K562 (cell line): Measurements from ENCODE around the gene COPB2. TPM values are rescaled to one million over a fixed set of nuclear protein-coding genes. Genes with fewer than 3 reads are reported as not detected.

ENCODE experiments used
- ARID2 ChIP-seq: fragments of 450-650 bp; IDR thresholded peaks from 2 replicates; pipeline ENCODE4 v1.6.1; 2017; ENCODE audit warnings: antibody characterized with exemption, mild to moderate bottlenecking
- CREM ChIP-seq: IDR thresholded peaks from 2 replicates; pipeline ENCODE4 v1.6.1; 2014; ENCODE audit warnings: antibody characterized with exemption, low read depth
- DPF2 ChIP-seq: fragments of 450-650 bp; IDR thresholded peaks from 2 replicates; pipeline ENCODE4 v1.6.1; 2016
- FOXP1 ChIP-seq: sonication (generic); formaldehyde crosslinking; IDR thresholded peaks from 2 replicates; pipeline ENCODE4 v1.8.0; 2022; ENCODE audit warnings: mild to moderate bottlenecking, missing genetic modification reagents
- MYC ChIP-seq, 2 experiments: fragments of 250-450 bp in 1 of 2; sonication (Bioruptor Pico) in 1 of 2; IDR thresholded peaks; 2 replicates each; pipeline versions ENCODE4 v1.5.1 to v1.6.1; 2012 to 2021; ENCODE audit warnings: low read depth in 2 of 2, borderline replicate concordance in 1 of 2, improper control_type of control experiment in 1 of 2, low read length in 1 of 2, mild to moderate bottlenecking in 1 of 2, moderate library complexity in 1 of 2
- RBFOX2 ChIP-seq: fragments of 200-400 bp; formaldehyde crosslinking; IDR thresholded peaks from 2 replicates; pipeline ENCODE4 v1.6.1; 2017; ENCODE audit warnings: low read depth, mild to moderate bottlenecking, low read length, moderate library complexity
- SMC3 ChIP-seq: conservative IDR thresholded peaks from 2 replicates; pipeline ENCODE4 v1.6.1; 2011; ENCODE audit warnings: low read depth, low read length, improper control_type of control experiment; ENCODE audit not compliant: insufficient read depth
- SRSF7 ChIP-seq: fragments of 200-400 bp; formaldehyde crosslinking; optimal IDR thresholded peaks from 2 replicates; pipeline ENCODE3; 2017; ENCODE audit warnings: mild to moderate bottlenecking, low read depth, low read length
- TOE1 ChIP-seq, 2 experiments: fragments of 450-650 bp in 1 of 2; sonication (generic) in 1 of 2; formaldehyde crosslinking in 1 of 2; IDR thresholded peaks; 2 replicates each; pipeline versions ENCODE4 v1.7.1 to v1.8.0; 2016 to 2022; ENCODE audit warnings: borderline replicate concordance in 2 of 2, mild to moderate bottlenecking in 2 of 2, antibody characterized with exemption in 1 of 2, inconsistent platforms in 1 of 2, low read depth in 1 of 2, missing genetic modification reagents in 1 of 2, moderate library complexity in 1 of 2
- YY1 ChIP-seq, 3 experiments: IDR thresholded peaks; 2 replicates each; pipeline ENCODE4 v1.6.1; 2011; ENCODE audit warnings: low read length in 2 of 3, mild to moderate bottlenecking in 2 of 3, moderate library complexity in 2 of 3, borderline replicate concordance in 1 of 3, control low read depth in 1 of 3, low read depth in 1 of 3; ENCODE audit not compliant: insufficient read depth in 3 of 3, insufficient replicate concordance in 2 of 3, control insufficient read depth in 1 of 3, insufficient read length in 1 of 3; ENCODE audit errors: extremely low read depth in 1 of 3
- ZNF592 ChIP-seq: fragments of 450-650 bp; IDR thresholded peaks from 2 replicates; pipeline ENCODE4 v1.6.1; 2017; ENCODE audit warnings: antibody characterized with exemption, mild to moderate bottlenecking
- ZNF764 ChIP-seq: fragments of 250-450 bp; sonication (Bioruptor Pico); IDR thresholded peaks from 2 replicates; pipeline ENCODE4 v1.4.0; 2020; ENCODE audit warnings: low read depth, mild to moderate bottlenecking, moderate library complexity
- polyA plus RNA-seq, 8 experiments: library from polyadenylated mRNA; depleted of rRNA in 4 of 8; stranded (reverse) in 5 of 8; unstranded in 3 of 8; fragments of >200 nt; fragmentation: Nextera tagmentation in 2 of 8; fragmentation: Illumina TruSeq in 1 of 8; extraction: Ambion mirVana in 2 of 8; extraction: Trizol in 1 of 8; gene quantifications; 2 replicates each; pipeline versions ENCODE4 v1.2.1 to v1.2.3, GENCODE V29; 2011 to 2014; ENCODE audit warnings: inconsistent platforms in 1 of 8, missing spikeins in 1 of 8
- total RNA-seq, 7 experiments: library from RNA; depleted of rRNA in 6 of 7; stranded (reverse); fragments of >200 nt in 6 of 7; fragmentation: Illumina TruSeq in 2 of 7; extraction: Trizol in 2 of 7; gene quantifications; 2 replicates each; pipeline versions ENCODE4 v1.2.1 to v1.2.3, GENCODE V29; 2011 to 2021; ENCODE audit warnings: low replicate concordance in 1 of 7

The COPB2 gene
- total and polyA plus RNA-seq, 9 of the 15 experiments (the other 6 are each of a cell fraction or from before 2014, with no cell fraction given): 64.3 to 189 (median 130) TPM

GRCh38 chr3:139319428-139320402 is 69.7 kb downstream of the COPB2 start (continued):
- TF ChIP-seq YY1 (IDR thresholded peaks at IDR 0.05; ENCODE audit: borderline replicate concordance in 1 of 3, control insufficient read depth in 1 of 3, extremely low read depth in 1 of 3, insufficient read depth in 3 of 3, insufficient read length in 1 of 3, insufficient replicate concordance in 2 of 3, low read depth in 1 of 3, low read length in 2 of 3) (peak in 1 of 3 experiments; percentile 29), CREM (peak; percentile 22; the same call in 1 of the 2 replicates), DPF2 (0 out of 2 replicates have a peak, but pooled peaks have one; percentile 11), ZNF592 (peak; percentile 77), ZNF764 (CRISPR knock-in tag) (no peak), FOXP1 (no peak), RBFOX2 (no peak), MYC (IDR thresholded peaks at IDR 0.05; ENCODE audit: low read depth, low read length) (0 out of 2 replicates have a peak, but pooled peaks have one; percentile 19), MYC (CRISPR knock-in tag; IDR thresholded peaks at IDR 0.05; ENCODE audit: borderline replicate concordance, low read depth) (no peak), TOE1 (IDR thresholded peaks at IDR 0.05; ENCODE audit: borderline replicate concordance) (0 out of 2 replicates have a peak, but pooled peaks have one; percentile 25), TOE1 (CRISPR knock-in tag; IDR thresholded peaks at IDR 0.05; ENCODE audit: borderline replicate concordance, low read depth) (no peak), SRSF7 (no peak), ARID2 (no peak), SMC3 (peak; percentile 51)
